HG03159 (cell line): ENCODE data around the gene NOP16.

Source experiments
- ATAC-seq: cut with Tn5 transposase; IDR thresholded peaks from one replicate; pipeline ENCODE4 v1.9.1; 2021; ENCODE audit warnings: mild to moderate bottlenecking, moderate library complexity; ENCODE audit not compliant: unreplicated experiment

NOP16 gene

DNA sequence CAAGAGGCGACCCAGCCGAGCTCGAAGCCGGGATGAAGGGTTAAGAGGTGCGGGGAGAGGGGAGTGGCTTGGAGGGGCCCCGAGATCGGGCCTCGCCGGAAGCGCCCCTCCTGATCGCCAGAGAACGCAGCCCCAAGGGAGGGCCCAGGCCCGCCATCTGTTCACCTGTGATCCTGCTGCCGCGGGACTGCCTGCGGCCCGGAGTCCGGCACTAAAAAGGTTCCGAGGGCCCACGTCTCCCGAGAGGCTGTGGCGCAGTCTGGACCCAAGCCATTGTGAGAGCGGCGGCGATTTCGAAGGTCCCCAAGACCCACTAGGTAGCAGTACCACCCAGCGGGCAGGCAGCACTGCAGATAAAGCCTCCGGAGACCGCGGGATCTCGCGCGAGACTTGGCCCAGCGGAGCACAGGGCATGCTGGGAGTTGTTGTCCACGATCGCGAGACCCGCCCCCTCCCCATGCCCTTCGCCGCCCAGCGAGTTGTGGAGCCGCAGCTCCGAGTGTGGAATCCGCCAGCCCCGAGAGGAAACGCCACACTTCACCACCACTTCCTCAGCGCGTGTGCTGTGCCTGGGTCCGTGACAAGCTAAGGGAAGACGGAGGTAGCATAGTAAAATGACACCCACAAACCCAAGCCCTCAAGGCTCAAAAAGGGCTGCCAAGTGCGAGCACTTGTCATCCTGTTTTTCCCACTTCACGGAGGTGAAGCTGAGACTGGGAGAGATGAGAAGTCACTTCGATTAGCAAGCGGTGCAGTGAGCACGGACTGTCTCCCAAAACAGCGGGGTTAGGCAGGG lies 26.8 kb downstream of the NOP16 start, which contains the start of gene KIAA1191:
Gene KIAA1191 (minus strand): TSS at position 328 of the 796 bp plus-strand sequence. CDS start 2,256 bp downstream, outside the sequence.
- peak; percentile 88 for ATAC-seq

DNA sequence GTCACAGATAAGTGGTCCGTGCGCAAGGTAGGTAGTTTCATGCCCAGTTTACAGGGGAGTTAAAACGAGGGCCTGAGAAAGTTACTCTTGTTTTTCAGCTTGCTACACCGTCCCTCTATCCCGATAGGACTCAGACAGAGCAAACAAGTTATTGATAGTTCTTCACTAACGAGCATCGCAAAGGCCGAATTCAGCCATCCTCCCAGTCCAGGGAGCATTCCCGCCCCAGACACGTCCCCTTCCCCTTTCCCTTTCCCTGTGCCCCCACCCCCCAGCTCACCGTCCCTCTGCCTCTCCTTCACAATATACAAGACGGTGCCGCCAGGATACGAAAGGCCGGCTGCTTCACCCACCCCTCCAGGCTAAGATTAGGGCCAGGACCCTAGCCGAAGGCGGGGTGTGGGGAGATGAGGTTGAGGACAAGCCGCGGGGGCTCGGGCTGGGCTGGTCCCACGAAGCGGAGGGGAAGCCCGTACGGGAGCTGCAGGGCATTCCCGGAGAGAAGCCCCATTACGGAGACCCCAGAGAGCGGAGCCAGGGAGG lies 27.4 kb downstream of the NOP16 start:
- no peak for ATAC-seq

DNA sequence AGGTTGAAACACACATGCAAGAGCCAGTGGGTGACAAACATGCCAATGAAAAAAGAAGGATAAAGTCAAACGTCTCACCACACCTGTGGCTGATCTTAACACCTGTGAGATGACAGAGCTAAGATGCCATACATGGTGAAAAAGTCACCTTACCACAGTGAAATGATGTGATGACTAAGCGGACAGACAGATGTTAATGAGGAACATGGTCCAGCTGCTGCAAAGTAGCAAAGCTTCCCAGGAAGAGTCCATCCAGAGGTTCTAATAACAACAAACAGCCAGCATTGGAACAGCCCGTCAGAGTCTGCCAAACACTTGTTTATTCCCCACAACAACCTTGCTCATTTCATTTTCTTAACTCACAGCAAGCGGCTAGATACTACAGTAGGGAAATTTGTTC lies 28.7 kb downstream of the NOP16 start:
- no peak for ATAC-seq

DNA sequence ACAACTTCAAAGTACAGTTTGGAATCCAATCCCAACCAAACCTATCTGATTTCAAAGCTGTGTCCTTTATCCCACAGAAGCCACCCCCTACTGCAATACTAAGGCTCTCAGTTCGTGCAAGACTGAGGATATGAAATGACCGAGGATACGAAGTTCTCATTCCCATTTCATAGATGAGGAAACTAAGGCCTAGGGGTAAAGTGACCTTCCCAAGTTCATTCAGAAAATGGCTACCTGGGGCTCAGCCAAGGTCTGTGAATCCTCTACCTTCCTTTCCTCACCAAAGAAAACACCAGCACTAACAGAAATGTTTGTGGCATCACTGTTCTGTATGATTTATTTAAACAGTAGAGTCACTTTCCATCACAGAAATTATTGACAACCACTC lies 32.2 kb downstream of the NOP16 start:
- no peak for ATAC-seq

DNA sequence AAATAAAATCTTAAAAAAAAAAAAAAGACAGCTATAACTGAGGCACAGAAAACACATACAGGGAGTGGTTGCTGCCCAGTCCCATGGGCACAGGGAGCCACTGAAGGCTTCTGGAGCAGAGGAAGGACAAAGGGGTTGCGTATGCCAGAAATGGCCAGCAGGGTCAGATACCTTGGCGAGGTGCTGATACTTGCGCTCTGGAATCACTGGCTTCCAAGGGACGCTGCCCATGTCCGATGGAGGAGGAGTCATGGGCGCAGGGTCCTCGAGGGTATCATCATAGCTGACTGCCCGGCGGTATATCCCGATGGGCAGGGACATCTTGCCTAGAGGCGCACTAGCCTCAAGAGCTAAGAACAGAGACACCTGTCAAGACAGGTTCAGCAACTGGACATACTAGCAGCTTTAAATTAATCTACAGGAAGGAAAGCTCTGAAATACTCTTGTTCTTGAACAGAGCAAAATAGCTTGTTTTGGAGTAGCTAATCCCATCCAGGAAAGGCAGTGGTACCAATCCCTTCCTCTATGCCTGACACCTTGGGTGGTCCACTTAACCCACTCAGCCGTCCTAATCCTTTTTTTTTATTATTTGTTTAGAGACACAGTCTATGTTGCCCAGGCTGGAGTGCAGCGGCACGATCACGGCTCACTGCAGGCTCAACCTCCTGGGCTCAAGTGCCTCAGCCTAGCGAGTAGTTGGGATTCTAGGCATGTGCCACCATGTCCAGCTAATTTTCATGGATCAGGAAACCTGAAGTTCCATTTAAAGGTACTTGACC lies 32.8 kb downstream of the NOP16 start:
- no peak for ATAC-seq

DNA sequence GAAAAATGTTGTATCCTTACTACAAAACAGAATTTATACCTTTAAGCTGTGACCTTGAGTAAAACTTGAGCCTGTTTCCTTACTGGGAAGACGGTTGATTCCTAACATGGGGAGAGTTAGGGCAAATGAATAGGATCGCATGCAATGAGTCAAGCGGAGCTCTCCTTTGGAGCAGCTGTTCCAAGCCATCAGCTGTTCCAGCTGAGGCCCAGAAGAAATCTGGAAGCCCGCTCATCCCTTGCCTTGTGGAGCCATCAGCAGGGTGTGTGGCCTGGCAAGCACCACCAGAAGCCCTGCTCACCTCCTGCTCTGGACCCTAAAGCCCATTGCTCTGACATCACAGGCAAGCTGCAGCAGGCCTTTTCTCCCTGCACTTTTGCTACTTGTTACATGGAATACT lies 34.9 kb downstream of the NOP16 start:
- no peak for ATAC-seq

DNA sequence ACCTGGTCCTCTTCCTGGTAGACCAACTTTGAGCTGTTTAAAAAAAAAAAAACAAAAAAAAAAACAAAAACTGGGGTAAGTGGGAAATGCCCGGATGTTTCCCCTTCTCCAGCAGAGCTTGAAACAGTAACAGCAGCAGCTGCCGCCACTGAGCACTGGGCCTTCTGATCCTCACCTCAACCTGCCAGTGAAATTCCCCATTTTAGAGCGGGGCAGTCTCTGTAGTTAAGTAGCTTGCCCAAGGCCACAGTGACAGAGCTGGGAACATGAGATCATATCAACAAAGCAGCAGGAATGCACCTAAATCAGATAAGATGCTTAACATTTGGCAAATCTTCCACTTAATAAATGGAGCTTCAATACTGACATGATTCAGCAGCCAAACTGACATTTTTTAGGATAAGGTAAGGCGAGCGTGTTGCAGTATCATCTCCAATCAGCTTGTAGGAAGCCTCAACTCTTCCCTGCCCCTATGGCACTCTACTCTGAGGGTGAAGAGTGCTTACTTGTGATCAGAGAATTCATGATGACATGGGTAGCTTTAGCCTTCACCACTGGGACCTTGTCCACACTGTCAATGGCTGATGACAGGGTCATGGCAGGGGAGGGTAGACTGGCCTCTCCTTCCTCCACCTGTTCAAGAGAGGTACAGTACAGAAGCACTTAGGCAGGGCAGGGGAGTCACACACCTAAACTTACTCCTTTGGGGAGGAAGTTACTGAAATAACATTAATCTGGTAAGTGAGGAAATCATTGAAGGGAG lies 36.1 kb downstream of the NOP16 start:
- no peak for ATAC-seq

DNA sequence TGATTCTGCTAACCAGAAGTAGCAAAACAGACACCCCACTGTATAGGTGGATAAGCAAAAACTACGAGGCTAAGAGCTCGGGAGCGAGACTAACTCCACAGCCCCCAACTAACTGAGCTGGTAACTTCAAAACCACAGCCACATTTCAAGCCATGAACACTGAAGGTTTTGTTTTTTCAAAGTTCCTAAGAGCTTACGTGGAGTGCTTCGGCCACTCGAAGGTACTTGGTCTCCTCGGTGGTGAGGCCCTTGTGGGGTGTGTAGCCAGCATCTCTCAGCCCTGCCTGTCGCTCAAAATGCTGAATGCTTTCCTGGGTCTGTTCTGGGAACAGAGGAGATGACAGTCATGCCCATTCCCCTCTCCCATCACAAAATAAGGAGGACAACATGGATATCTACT lies 38.0 kb downstream of the NOP16 start:
- no peak for ATAC-seq

DNA sequence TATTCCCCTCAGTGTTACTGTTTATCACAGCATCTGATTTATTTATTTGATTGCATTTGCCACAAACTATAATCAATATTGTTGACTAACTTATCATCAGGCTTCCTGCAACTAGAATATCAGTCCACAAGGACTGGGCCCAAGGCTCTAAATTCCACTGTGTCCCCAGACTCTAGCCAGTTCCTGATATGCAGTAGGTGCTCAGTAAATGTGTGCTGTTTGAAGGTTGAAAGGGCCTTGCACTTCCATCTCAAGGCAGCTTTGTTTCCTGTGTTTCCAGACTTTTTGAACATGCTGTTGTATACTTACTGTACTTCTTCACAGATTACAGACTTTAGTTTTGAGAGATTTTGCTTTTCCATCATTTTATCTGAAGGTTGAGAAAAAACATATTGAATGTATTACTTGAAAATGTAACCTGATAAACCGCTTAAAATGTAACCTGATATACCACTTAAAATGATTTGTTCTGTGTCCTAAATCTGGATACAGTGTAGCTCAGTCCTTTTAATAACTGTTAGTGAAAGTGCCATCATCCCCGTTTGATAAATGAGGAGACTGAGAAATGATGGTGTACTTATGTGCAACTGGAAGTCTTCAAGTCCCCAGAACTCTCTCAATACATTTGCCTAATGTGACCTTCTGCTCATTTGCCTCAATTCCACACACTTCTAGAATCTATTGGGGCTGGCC lies 45.5 kb downstream of the NOP16 start:
- ATAC-seq, result no peak

DNA sequence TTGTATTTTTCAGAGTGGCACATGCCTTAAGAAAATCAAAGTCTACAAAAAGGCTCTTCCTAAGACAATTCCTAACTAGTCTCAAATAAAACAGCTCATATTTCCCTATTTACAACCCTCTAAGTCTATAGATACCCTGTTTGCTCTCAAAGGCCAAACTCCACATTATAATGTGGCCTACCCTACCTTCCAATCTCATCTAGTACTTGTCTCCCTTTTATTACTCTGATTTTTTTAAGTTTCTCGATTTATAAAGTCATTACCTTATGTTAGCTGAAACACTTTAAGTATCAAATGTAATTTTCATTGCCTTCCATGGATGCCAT lies 46.3 kb downstream of the NOP16 start:
- no peak for ATAC-seq

DNA sequence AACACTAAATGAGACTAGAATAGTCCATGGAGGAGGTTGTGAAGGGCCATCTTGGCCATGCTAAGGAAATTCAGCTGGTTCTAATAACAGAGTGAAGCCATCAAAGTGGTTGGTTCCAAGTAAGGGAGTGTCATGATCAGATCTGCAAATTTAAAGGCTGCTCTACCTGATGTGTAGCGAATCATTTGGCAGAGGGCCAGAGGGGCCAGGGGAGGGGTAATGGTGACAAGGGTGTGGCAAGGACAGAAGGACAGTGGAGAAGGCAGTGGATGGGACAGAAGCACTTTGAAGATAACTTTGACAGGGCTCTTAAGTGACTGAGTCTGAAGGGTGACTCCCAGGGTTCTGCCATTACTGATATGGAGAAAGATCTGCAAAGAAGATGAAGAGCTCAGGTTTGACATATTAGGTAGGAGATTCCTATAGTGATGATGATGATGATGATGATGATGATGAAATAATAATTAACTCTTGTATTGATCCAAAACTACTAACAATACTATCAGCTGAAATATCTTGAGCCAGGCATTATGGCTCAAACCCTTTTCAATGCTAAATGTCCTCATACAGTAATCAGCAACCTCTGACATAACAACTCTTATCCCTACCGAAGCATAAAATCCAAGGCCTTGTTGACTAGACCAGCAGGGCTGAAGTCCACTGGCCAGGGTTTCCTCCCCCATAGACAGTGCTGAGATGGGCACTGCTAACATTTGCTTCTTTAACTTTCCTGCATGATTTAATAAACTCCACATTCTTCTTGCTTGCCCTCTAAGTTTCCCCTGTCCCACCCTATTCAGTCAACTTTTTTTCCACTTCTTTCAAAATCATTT lies 46.9 kb downstream of the NOP16 start:
- no peak for ATAC-seq

DNA sequence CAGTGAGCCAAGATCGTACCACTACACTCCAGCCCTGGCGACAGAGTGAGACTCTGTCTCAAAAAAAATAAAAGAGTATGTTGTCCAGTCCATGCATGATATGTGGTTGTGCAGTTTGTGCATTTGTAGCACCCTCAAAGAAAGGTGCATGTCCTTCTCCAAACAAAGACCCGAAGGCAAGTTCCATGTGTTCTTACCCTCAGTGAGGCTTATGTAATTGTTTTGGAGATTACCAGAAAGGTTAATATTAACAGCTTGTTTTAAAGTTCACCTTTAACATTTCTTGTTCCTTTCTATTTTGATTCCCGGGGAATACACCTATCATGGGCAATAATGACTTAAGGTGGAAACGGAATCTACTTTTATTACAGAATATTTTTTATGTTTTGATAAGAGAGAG lies 49.1 kb downstream of the NOP16 start:
- ATAC-seq, result no peak

DNA sequence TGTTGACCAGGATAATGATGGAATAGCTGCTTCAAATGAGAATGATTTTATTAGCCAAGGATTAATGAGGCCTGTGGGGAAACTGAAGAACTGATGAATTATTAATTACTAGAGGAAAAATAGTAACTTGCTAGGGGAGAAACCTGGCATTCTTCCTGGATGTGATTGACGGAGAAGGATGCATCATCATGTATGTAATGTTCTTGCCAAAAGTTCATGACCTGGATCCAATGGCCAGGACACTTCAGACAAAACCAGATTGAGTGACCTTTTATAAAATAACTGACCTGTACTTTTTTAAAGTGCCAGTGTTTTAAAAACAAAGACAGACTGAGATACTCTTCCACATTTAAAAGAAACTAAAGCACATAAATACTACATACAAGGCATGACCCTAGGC lies 50.5 kb downstream of the NOP16 start:
- ATAC-seq, result no peak

DNA sequence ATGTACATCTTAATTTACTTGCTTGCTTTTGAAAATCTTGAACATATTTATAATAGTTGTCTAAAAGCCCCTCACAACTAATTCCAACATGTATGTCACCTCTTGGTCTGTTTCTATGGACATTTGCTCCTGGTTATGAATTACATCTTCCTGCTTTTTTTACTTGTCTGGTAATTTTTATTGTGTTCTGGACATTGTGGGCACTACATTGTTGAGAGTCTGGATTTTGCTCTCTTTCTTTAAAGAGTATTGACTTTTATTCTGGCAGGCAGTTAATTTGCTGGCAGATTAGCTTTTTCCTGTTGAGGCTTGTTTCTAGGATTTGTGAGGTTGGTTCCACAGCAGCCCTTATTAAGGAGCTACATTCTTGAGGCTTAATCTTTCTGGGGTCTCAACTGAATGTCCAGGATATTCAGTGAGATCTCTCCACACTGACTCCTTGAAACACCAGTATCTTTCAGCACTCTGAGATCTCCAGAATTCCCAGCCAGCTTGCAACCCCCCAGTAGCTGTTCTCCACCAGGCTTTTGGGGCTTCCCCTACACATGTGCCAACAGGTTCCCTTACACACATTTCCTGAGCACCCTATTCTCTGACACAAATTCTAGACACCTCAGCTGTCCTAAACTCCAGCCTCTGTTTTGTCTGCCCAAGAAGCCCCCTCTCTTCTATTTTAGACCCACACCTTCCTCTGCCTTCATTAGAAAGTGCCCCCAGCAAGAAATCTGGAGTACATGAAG lies 54.2 kb downstream of the NOP16 start:
- ATAC-seq, result no peak
